Esophagus squamous epithelium (tissue), 5 donors: ENCODE results near the gene DRAP1. TPM values are rescaled to one million over a fixed set of nuclear protein-coding genes. Genes with fewer than 3 reads are reported as not detected.

Source experiments
- DNase-seq: peaks from one replicate; lab custom pipeline; 2025; lab: John Stamatoyannopoulos, UW
- H3K27ac ChIP-seq, 4 donors: fragments of 200-600 bp; sonication (generic); one replicate each; pipeline ENCODE4 v1.5.1; 2016 to 2019; ENCODE audit warnings: mild to moderate bottlenecking in 1 of 4
- H3K27me3 ChIP-seq, 4 donors: fragments of 200-600 bp; sonication (generic); 1 replicate in 3 of 4; 2 replicates in 1 of 4; pipeline versions ENCODE4 v1.5.1 to v1.6.0; 2017 to 2021; ENCODE audit warnings: antibody characterized with exemption in 1 of 4
- H3K36me3 ChIP-seq, 3 donors: fragments of 200-600 bp; sonication (generic); one replicate each; pipeline ENCODE4 v1.5.1; 2016 to 2019
- H3K4me1 ChIP-seq, 3 donors: fragments of 200-600 bp; sonication (generic); one replicate each; pipeline ENCODE4 v1.5.1; 2017 to 2019
- H3K4me3 ChIP-seq, 4 donors: fragments of 200-600 bp; sonication (generic); 1 replicate in 3 of 4; 2 replicates in 1 of 4; pipeline ENCODE4 v1.5.1; 2016 to 2019; ENCODE audit warnings: mild to moderate bottlenecking in 2 of 4, moderate library complexity in 1 of 4
- H3K9me3 ChIP-seq, 3 donors: fragments of 200-600 bp; sonication (generic); one replicate each; pipeline ENCODE4 v1.5.1; 2016 to 2019
- POLR2A ChIP-seq, 4 donors: fragments of 450-650 bp; IDR thresholded peaks; one replicate each; pipeline ENCODE4 v1.6.1; 2017; ENCODE audit warnings: antibody characterized with exemption in 4 of 4, mild to moderate bottlenecking in 4 of 4, moderate library complexity in 3 of 4
- WGBS, 2 donors: methylation state at CpG; one replicate each; pipeline ENCODE4 v1.1.5; 2018; 5-methylcytosine and 5-hydroxymethylcytosine counted together
- intact Hi-C: fragments of 100-400 bp; cut with DNase I; formaldehyde crosslinking; loops from one replicate; pipeline ENCODE4 v1.15.0; 2022
- total RNA-seq, 4 donors: library from RNA; depleted of rRNA; stranded (reverse); fragments of >200 nt; gene quantifications; one replicate each; pipeline ENCODE4 v1.1.0, GENCODE V29; 2016
- TF ChIP-seq, protein P1 (sequence below), 6 experiments: fragments of 450-650 bp in 4 of 6; fragments of 200-600 bp in 2 of 6; sonication (generic) in 2 of 6; IDR thresholded peaks; one replicate each; pipeline ENCODE4 v1.5.1; 2016 to 2019; ENCODE audit warnings: antibody characterized with exemption in 6 of 6, mild to moderate bottlenecking in 4 of 6, moderate library complexity in 4 of 6
- donor health status: DM: yes; HTN: yes; CAD: no.

Gene DRAP1, protein sequence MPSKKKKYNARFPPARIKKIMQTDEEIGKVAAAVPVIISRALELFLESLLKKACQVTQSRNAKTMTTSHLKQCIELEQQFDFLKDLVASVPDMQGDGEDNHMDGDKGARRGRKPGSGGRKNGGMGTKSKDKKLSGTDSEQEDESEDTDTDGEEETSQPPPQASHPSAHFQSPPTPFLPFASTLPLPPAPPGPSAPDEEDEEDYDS
- 100 to 1,000 TPM in 1 of 4 donors, 10 to 100 TPM in 3; 69.6 to 138 (median 76.8) TPM for total RNA-seq

DNA sequence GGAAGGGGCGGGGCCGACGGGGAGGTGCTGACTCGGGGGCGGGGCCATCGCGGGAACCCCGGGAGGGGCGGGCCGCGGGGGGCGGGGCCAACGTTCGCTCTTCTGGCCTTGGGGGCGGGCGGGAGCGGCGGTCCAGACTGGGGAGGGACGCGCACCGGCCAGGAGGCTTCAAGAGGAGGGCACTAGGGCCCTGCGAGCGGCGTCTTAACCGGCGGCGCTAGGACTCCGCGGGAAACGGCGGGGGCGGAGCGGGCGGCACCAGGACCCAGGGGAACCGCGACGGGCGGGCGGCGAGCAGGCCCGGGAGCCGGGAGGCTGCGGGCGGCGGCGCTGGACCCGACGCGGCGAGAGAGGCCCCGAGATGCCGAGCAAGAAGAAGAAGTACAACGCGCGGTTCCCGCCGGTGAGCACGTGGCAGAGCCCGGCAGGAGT lies at the start of gene DRAP1:
DRAP1 (plus strand) TSS at position 286 of the 432 bp plus-strand sequence; CDS start at position 362, 76 bp downstream.
- H3K27me3 ChIP-seq = no peaks in the 10 kb centered on the region
- DNase-seq = peak; percentile 93
- TF ChIP-seq, protein P1, sequence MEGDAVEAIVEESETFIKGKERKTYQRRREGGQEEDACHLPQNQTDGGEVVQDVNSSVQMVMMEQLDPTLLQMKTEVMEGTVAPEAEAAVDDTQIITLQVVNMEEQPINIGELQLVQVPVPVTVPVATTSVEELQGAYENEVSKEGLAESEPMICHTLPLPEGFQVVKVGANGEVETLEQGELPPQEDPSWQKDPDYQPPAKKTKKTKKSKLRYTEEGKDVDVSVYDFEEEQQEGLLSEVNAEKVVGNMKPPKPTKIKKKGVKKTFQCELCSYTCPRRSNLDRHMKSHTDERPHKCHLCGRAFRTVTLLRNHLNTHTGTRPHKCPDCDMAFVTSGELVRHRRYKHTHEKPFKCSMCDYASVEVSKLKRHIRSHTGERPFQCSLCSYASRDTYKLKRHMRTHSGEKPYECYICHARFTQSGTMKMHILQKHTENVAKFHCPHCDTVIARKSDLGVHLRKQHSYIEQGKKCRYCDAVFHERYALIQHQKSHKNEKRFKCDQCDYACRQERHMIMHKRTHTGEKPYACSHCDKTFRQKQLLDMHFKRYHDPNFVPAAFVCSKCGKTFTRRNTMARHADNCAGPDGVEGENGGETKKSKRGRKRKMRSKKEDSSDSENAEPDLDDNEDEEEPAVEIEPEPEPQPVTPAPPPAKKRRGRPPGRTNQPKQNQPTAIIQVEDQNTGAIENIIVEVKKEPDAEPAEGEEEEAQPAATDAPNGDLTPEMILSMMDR (IDR thresholded peaks at IDR 0.05) = peak in 3 of 6 experiments; percentile 3 to 38 (median 34)
- TF ChIP-seq POLR2A (IDR thresholded peaks at IDR 0.05) = peak in 3 of 4 donors; percentile 55 to 84 (median 81)
- peaks cover 50 to 79% (median 50%) of the 10 kb centered on the region in 3 donors for H3K4me1 ChIP-seq
- peaks cover 0 to 43% (median 0%) of the 10 kb centered on the region in 3 donors for H3K36me3 ChIP-seq
- H3K9me3 ChIP-seq = no peaks in the 10 kb centered on the region
- peak within 1 kb of the TSS; percentile 89 to 98 (median 94) for H3K4me3 ChIP-seq
- peak within 1 kb of the TSS; percentile 94 to 99 (median 98) for H3K27ac ChIP-seq
- intact Hi-C loops = no loop called here
- WGBS, 2 donors = 2% methylated on average over 25 of the region's 59 CpGs; no CpG with 5 or more reads in 1 of the 2 donors

DNA sequence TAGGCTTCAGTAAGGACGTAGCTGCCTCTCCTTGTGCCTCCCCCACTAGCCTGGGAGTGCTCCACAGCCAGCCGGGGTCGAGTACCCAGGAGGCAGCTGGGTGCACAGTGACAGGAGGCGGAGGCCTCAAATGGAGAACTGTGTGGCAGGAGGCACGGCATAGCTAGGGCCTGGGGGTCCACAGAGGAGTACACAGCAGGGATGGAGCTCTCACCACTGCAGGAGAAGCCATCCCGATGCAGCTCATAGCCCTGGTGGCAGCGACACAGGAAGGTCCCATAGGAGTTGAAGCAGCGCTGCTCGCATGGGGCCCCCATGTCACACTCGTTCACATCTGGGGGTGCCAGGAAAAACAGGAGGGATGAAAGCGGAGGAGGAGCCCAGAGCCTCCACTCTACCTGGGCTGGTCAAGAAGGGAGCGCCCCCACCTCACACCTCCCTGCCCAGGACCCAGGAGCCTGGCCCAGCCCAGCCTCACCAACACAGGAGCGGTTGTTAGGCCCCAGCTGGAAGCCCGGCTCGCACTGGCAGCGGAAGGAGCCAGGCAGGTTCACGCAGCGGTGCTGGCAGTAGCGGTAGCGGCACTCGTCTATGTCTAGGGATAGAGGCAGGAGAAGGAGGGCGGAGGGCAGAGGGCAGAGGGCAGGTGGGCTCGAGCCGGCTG lies 49.5 kb upstream of the DRAP1 start:
- 63 to 72% methylated on average over 9 to 12 of the region's 24 CpGs for WGBS, 2 donors

DNA sequence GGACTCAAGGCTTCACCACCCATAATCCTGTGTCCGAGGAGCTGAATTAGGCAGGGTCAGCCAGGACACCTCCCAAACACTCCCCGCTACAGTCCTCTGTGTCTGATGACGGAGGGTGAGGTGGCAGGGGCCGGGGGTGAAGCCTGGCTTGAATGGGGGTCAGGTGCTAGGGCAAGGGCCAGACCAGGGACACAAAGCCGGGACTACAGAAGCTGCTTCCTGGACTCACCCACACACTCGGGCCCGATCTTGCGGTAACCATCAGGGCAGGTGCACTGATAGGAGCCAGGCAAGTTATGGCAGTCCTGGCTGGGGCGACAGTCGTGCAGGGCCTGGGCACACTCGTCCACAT lies 48.9 kb upstream of the DRAP1 start:
- Histone ChIP-seq H3K4me1 (peaks cover 16 to 51% (median 18%) of the 10 kb centered on the region in 3 donors), H3K27ac (peak overlapping the region in 2 of 4 donors; percentile 92 to 95), H3K27me3 (no peaks in the 10 kb centered on the region), H3K36me3 (peaks cover 7 to 31% (median 7%) of the 10 kb centered on the region in 3 donors), H3K4me3 (no peak overlapping the region), H3K9me3 (no peaks in the 10 kb centered on the region)
- 71 to 100% methylated on average over 1 to 8 of the region's 11 CpGs for WGBS, 2 donors
- no peak for DNase-seq
- intact Hi-C loops = no loop called here
- TF ChIP-seq POLR2A (IDR thresholded peaks at IDR 0.05) = no peak
- TF ChIP-seq, protein P1 (IDR thresholded peaks at IDR 0.05) = no peak

More for the DNA sequence above, 49.5 kb upstream of the DRAP1 start:
- H3K27me3 ChIP-seq = no peaks in the 10 kb centered on the region
- no peak overlapping the region for H3K4me3 ChIP-seq
- intact Hi-C loops = no loop called here
- TF ChIP-seq, protein P1 (IDR thresholded peaks at IDR 0.05) = no peak
- TF ChIP-seq POLR2A (IDR thresholded peaks at IDR 0.05) = no peak
- peaks cover 16 to 51% (median 18%) of the 10 kb centered on the region in 3 donors for H3K4me1 ChIP-seq
- peak overlapping the region in 1 of 4 donors; percentile 95 for H3K27ac ChIP-seq
- H3K9me3 ChIP-seq = no peaks in the 10 kb centered on the region
- no peak for DNase-seq
- peaks cover 12 to 36% (median 12%) of the 10 kb centered on the region in 3 donors for H3K36me3 ChIP-seq

DNA sequence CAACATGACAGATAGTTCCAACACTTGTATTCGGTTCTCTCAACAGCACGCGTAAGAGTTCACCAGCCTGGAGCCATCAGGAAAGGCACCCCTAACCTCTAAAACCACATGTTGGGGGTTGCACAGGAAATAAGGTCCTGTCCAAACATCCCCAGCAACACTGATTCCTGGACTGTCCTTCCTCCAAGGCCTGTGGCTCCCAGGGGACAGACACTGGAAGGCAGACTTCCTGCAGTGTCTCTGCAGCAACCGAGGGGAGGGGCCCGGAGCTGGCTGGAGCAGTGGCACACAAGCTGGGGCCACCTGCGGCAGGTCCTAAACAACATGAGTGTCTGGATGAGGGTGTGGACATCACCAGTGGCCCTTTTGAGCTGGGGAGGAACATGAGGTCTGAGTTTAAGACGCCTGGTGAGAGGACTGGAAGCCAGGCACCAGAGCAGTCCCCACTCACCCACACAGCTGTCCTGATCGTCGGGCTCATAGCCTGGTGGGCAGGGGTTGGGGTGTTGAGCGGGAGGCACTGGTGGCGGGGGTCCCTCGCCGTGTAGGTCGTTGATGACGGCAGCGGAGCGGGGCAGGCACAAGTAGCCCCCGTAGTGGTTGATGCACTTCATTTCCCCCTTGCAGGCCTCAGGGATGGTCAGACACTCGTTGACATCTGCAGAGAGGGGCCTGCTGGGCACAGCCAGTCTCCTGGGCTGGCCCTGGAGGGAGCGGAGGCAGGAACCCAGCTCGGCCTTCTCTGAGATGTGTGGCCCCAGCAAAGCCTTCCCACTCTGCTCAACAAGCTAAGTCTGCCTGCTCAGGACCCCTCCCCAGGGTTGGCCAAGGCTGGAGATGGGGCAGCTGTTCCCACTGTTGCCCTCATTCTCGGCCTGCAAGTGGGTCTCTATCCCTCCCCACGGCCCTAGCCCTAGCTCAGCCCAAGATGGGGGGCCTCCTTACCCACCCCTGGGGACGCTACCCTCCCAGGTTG lies 48.2 kb upstream of the DRAP1 start:
- no peaks in the 10 kb centered on the region for H3K9me3 ChIP-seq
- H3K4me1 ChIP-seq = peaks cover 16 to 51% (median 18%) of the 10 kb centered on the region in 3 donors
- 60% methylated on average over 3 to 17 of the region's 24 CpGs for WGBS, 2 donors
- H3K36me3 ChIP-seq = peaks cover under 1 to 24% (median under 1%) of the 10 kb centered on the region in 3 donors
- TF ChIP-seq, protein P1 (IDR thresholded peaks at IDR 0.05) = no peak
- no peak for TF ChIP-seq POLR2A (IDR thresholded peaks at IDR 0.05)
- H3K27me3 ChIP-seq = no peaks in the 10 kb centered on the region
- intact Hi-C loops = no loop called here
- peak overlapping the region; percentile 81 to 95 (median 87) for H3K27ac ChIP-seq
- H3K4me3 ChIP-seq = peak overlapping the region in 3 of 4 donors; percentile 59 to 73 (median 63)
- DNase-seq = no peak
